AG04450 (cell line): ENCODE results near the gene CHAT. TPM values are rescaled to one million over a fixed set of nuclear protein-coding genes. Genes with fewer than 3 reads are reported as not detected.

Experiments used
- CTCF ChIA-PET: fragments of 300-600, 350-600 bp; formaldehyde crosslinking; extraction: SDS; loops from one replicate; lab custom pipeline; 2022; ENCODE audit warnings: antibody characterized with exemption, inconsistent platforms; lab: Charles Lee
- POLR2A ChIA-PET: fragments of 350-600 bp; formaldehyde crosslinking; extraction: SDS; loops from one replicate; lab custom pipeline; 2021; ENCODE audit warnings: antibody characterized with exemption, inconsistent platforms; lab: Yijun Ruan, JAX
- DNase-seq: peaks from one replicate; pipeline ENCODE4 v3.0.0-alpha.2; 2011; ENCODE audit warnings: low read depth, low spot score
- H3K27ac ChIP-seq: one replicate; pipeline ENCODE4 v1.5.1; 2012; ENCODE audit warnings: low read depth, low read length, control low read depth
- H3K27me3 ChIP-seq: one replicate; pipeline ENCODE4 v1.6.0; 2012; ENCODE audit warnings: low read length; ENCODE audit not compliant: control insufficient read depth, insufficient read depth
- H3K4me3 ChIP-seq: 2 replicates; pipeline ENCODE4 v1.5.1; 2011; ENCODE audit warnings: mild to moderate bottlenecking, low read depth, low read length, control low read depth
- H3K9me3 ChIP-seq: 2 replicates; pipeline ENCODE4 v1.5.1; 2012; ENCODE audit warnings: low read length; ENCODE audit not compliant: control insufficient read depth, insufficient read depth
- polyA plus RNA-seq: library from polyadenylated mRNA; depleted of rRNA; stranded (reverse); fragments of >200 nt; gene quantifications from 2 replicates; pipeline ENCODE4 v1.2.3, GENCODE V29; 2011
- TF ChIP-seq, protein P1 (sequence below): IDR thresholded peaks from 2 replicates; pipeline ENCODE4 v1.5.1; 2011; ENCODE audit warnings: low read depth, low read length, control low read depth, inconsistent platforms

CHAT gene
- polyA plus RNA-seq, 1 experiment: not detected

DNA sequence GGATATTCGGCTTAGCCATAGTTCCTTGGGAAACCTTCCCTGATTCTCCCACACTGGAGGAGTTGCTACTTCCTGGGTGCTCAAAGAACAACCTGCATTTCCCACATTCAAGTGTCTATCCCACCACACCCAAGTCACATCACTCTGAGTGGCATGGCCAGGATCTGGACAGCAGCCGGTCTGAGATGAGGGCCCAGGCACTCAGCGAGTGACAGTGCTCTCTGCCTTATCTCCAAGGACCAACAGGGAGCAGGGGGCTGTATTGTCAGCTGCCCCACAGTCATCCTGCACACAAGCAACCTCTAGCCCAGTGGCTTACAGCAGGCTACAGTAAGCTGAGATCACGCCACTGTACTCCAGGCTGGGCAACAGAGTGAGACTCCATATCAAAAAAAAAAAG lies 19.8 kb upstream of the CHAT start:
- Histone ChIP-seq H3K27me3 (peaks cover 3% of the 10 kb centered on the region), H3K4me3 (no peak overlapping the region), H3K9me3 (no peaks in the 10 kb centered on the region), H3K27ac (no peak overlapping the region)
- TF ChIP-seq, protein P1, sequence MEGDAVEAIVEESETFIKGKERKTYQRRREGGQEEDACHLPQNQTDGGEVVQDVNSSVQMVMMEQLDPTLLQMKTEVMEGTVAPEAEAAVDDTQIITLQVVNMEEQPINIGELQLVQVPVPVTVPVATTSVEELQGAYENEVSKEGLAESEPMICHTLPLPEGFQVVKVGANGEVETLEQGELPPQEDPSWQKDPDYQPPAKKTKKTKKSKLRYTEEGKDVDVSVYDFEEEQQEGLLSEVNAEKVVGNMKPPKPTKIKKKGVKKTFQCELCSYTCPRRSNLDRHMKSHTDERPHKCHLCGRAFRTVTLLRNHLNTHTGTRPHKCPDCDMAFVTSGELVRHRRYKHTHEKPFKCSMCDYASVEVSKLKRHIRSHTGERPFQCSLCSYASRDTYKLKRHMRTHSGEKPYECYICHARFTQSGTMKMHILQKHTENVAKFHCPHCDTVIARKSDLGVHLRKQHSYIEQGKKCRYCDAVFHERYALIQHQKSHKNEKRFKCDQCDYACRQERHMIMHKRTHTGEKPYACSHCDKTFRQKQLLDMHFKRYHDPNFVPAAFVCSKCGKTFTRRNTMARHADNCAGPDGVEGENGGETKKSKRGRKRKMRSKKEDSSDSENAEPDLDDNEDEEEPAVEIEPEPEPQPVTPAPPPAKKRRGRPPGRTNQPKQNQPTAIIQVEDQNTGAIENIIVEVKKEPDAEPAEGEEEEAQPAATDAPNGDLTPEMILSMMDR: no peak
- ChIA-PET CTCF (interaction anchor here (0.9 to 1.9 kb wide), 19 partner anchors 7 to 1300 kb away, joined by 3 to 16 read pairs (median 3); no protein-coding TSS in a partner anchor), POLR2A (no interaction called here)
- DNase-seq: no peak

DNA sequence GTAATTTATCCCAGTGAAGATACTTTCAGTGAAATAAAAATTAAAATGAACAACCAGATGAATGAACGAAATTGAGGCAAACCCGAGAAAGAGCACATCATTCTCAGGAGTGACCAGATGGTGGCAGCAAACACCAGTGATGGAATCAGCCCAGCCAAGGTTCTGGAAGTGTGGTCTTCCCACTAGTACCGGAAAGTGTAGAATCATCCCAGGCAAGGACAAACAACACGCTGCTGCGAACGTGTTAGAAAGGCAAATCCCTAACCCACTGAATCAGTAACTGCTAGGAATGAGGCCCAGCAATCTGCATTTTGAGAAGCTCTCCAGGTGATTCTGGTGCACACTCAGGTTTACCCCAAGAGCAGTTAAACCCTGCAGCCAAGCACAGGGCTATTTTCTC lies 19.2 kb upstream of the CHAT start:
- TF ChIP-seq, protein P1: peak; percentile 86
- POLR2A ChIA-PET: no interaction called here
- H3K27me3 ChIP-seq: peaks cover 8% of the 10 kb centered on the region
- CTCF ChIA-PET: interaction anchor here (0.7 to 1.9 kb wide), 16 partner anchors 8 to 937 kb away, joined by 3 to 10 read pairs (median 3); no protein-coding TSS in a partner anchor
- H3K27ac ChIP-seq: no peak overlapping the region
- H3K4me3 ChIP-seq: no peak overlapping the region
- DNase-seq: peak; percentile 32
- H3K9me3 ChIP-seq: no peaks in the 10 kb centered on the region

DNA sequence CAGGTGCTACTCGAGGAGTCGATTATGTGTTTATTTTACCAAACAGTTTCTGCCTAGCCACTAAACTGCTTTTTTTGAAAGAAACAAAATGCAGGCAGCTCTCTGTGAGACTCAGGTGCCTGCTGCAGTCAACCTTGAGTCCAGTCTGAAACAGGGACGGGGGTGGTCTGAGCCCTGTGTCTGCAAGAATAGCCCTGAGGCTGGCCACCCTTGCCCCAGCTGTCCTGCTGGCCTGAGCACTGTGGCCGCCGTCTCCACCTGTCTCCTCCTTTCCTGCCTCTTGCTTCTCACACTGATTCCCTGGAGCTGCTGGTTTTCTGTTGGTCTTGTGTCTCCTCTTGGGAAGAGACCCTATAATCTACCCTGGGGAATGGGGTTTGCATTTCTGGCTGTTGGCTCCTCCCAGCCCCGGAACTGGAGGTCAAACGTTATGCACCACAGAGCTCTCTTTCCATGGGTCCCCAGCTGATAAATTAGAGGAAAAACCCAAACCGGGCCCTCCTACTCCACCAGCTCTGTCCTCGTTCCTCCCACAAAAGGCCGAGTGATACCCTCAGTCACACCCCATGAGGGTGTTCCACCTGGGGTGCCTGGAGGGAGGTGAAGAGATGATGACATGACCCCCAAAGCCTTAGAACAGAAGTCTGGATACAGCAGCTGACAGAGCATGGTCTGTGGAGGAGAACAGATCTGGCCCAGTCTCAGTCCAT lies 18.7 kb upstream of the CHAT start:
- Histone ChIP-seq H3K27me3 (peaks cover 8% of the 10 kb centered on the region), H3K4me3 (no peak overlapping the region), H3K9me3 (no peaks in the 10 kb centered on the region), H3K27ac (no peak overlapping the region)
- CTCF ChIA-PET: interaction anchor here (0.7 to 1.5 kb wide), 15 partner anchors 9 to 937 kb away, joined by 3 to 10 read pairs (median 3); no protein-coding TSS in a partner anchor
- TF ChIP-seq, protein P1: no peak
- no peak for DNase-seq
- POLR2A ChIA-PET: no interaction called here

DNA sequence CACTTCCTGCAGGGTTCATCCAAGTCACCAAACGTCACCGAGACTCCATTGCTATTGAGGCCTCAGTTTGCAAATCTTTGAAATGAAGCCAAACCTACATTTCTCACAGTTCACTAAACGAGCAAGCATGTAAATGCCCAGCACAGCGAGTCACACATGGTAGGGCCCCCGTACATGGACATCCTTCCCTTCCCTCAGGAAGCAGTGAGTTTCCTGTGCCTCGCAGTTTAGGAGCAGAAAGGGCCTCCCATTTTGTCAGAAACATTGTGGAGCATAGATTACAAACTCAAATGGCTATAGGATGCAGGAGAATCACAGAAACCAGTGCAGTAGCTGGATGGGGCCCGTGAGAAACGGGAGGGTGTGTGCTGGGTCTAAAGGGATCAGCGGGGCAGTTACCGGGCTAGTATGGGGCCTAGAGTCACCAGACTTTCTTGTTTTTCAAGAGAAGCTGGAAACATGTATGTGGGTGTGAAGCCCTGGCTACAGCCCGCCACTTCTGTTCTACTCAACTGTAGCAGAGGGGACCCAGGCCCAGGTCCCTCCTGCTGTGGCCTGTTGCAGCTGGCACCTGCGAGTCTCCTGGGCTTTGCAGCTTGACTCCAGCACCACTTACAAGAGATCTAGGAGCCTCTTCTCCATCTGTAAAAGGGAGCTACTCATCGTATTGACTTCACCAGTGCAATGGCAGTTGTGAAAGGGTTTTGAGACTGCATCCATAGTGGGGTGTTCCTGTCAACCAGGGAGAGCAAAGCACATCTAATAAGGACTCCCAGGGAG lies 17.9 kb upstream of the CHAT start:
- TF ChIP-seq, protein P1: no peak
- H3K27me3 ChIP-seq: peaks cover 8% of the 10 kb centered on the region
- no peak overlapping the region for H3K4me3 ChIP-seq
- CTCF ChIA-PET: interaction anchor here (0.7 to 1.5 kb wide), 7 partner anchors 43 to 938 kb away, joined by 3 to 5 read pairs (median 3); no protein-coding TSS in a partner anchor
- DNase-seq: no peak
- H3K9me3 ChIP-seq: no peaks in the 10 kb centered on the region
- POLR2A ChIA-PET: no interaction called here
- H3K27ac ChIP-seq: no peak overlapping the region
